GM21360 (cell line): ENCODE results near the gene FAM76B.
"Not testable (repeated sequence)": the region's sequence is repeated elsewhere in the genome, so short reads cannot be mapped to it uniquely, and the experiment has no call there.

ENCODE experiments used
- ATAC-seq: cut with Tn5 transposase; IDR thresholded peaks from one replicate; pipeline ENCODE4 v1.9.1; 2021; ENCODE audit warnings: mild to moderate bottlenecking, moderate library complexity; ENCODE audit not compliant: unreplicated experiment

The FAM76B gene

GRCh38 chr11:95789506-95790122 is at the start of gene FAM76B:
Gene FAM76B (minus strand): TSS chr11:95789782. CDS start chr11:95789478, 304 bp downstream.
- ATAC-seq = peak; percentile 70

- ATAC-seq = peak; percentile 93
Observed at GRCh38 chr11:95835768-95836488, 46.3 kb upstream of the FAM76B start.

GRCh38 chr11:95835351-95835750 is 45.8 kb upstream of the FAM76B start:
- no peak for ATAC-seq

- no peak for ATAC-seq
Observed at GRCh38 chr11:95833378-95833777, 43.8 kb upstream of the FAM76B start.

GRCh38 chr11:95832763-95833162 is 43.2 kb upstream of the FAM76B start:
- ATAC-seq = no peak

GRCh38 chr11:95831198-95831883 is 41.8 kb upstream of the FAM76B start:
- no peak for ATAC-seq

- ATAC-seq = no peak
Observed at GRCh38 chr11:95829580-95830259, 40.1 kb upstream of the FAM76B start.

GRCh38 chr11:95827696-95828095 is 38.1 kb upstream of the FAM76B start:
- ATAC-seq = no peak

- ATAC-seq = no peak
Observed at GRCh38 chr11:95821640-95822039, 32.1 kb upstream of the FAM76B start.

GRCh38 chr11:95816037-95816436 is 26.5 kb upstream of the FAM76B start:
- ATAC-seq = no peak

- not testable (repeated sequence) for ATAC-seq
Observed at GRCh38 chr11:95811052-95811451, 21.5 kb upstream of the FAM76B start.

- ATAC-seq = not testable (repeated sequence)
Observed at GRCh38 chr11:95806464-95806863, 16.9 kb upstream of the FAM76B start.

GRCh38 chr11:95805869-95806268 is 16.3 kb upstream of the FAM76B start:
- no peak for ATAC-seq

GRCh38 chr11:95803973-95804372 is 14.4 kb upstream of the FAM76B start:
- ATAC-seq = no peak

GRCh38 chr11:95802806-95803205 is 13.2 kb upstream of the FAM76B start:
- ATAC-seq = no peak

- no peak for ATAC-seq
Observed at GRCh38 chr11:95800438-95800837, 10.9 kb upstream of the FAM76B start.

- ATAC-seq = no peak
Observed at GRCh38 chr11:95799546-95799945, 10.0 kb upstream of the FAM76B start.

- no peak for ATAC-seq
Observed at GRCh38 chr11:95796501-95796900, 6.9 kb upstream of the FAM76B start.

- ATAC-seq = no peak
Observed at GRCh38 chr11:95795627-95796295, 6.2 kb upstream of the FAM76B start.

- no peak for ATAC-seq
Observed at GRCh38 chr11:95794086-95794485, 4.5 kb upstream of the FAM76B start.

- no peak for ATAC-seq
Observed at GRCh38 chr11:95793116-95793515, 3.5 kb upstream of the FAM76B start.
